ENCODE measurements around the gene YPEL4. TPM values are rescaled to one million over a fixed set of nuclear protein-coding genes. Genes with fewer than 3 reads are reported as not detected.

Gene YPEL4, protein sequence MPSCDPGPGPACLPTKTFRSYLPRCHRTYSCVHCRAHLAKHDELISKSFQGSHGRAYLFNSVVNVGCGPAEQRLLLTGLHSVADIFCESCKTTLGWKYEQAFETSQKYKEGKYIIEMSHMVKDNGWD
- total RNA-seq, result not detected in 2 replicates

DNA sequence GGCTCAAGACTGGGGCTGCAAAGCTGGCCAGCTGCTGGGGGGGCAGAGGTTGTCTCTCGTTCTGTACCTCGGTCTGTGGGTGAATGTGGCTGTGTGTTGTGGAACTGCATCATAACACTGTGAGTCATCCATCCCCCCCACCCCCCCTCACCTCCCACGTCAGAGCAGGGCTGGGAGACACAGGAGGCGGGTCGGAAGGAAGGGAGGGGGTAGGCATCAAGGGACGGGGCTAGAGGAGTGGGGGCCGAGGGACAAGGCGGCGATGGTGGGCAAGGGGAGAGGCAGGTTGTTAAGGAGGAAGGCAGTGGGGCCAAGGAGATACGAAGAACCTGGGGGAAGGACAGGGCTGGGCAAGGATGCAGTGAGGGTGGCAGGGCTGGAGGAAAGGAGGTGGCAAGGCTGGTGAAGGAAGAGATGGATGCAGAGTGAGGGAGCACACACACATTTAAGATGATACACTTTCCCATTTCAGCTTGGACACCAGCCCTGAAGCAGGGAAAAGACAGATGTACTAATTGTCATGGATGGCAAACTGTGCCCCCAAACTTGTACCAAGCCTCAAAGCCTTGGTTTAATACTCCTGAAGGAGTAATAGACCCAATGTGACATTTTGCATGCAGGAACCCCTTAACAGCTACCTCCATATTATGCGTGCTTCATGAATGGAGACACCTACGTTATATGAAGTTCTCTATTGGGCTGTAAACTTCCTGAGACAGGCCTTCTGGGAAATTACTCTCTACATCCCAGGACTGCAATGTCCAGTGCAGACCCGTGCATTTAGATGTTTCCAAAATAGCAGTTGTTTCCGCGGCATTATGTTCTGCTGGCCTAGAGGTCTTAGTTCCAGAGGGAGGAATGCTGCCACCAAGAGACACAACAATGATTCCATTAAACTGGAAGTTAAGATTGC is at the start of gene YPEL4:
Gene YPEL4 (minus strand): TSS at position 87 of the 913 bp plus-strand sequence. CDS start 2,805 bp downstream, outside the sequence.

DNA sequence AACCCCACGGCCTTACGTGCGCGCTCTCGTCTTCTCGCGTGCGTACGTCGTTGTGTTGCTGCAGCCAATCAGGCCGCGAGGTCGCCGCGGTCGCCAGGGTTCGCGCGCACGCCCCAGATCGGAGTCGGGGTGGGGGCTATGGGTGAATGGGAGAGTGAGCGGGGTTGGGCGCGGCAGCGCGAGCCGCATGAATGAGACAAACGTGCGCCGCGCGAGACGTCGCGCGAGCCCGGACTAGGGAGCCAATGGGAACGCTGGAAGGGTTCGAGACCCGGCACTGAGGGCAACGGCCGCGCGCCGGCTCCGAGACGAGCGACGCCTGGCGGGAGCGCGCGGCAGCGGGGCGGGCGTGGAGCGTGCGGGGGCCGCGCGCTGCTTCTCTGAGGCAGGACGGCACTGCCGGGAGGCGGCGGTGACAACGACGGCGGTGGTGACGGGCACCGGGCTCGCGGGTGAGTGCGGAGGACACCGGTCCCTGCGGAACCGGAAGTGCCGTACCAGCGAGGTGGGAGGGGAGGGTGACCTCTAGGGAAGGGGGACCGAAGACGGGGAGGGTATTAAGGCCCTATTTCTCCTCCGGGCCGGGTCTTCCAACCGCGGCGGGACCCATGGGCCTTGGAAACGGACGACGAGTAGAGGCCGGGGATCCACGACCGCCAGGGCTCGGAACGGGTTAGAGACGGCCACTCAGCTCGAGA is 18.2 kb upstream of the YPEL4 start, which contains the start of gene ZDHHC5:
Gene ZDHHC5 (plus strand): TSS at position 379 of the 698 bp plus-strand sequence. CDS start 4,977 bp downstream, outside the sequence.

GRCh38 chr11:57657194-57658022 is 7.7 kb upstream of the YPEL4 start, which contains the start of gene CLP1:
TSS of gene CLP1 (plus strand) at chr11:57657762. CDS start at chr11:57659477, 1,715 bp downstream.

GRCh38 chr11:57597461-57597915 is 52.2 kb downstream of the YPEL4 start, which contains the start of gene SERPING1:
TSS of gene SERPING1 (plus strand) at chr11:57597685. CDS start at chr11:57598271, 586 bp downstream.

Other genes starting within 250 kb of the YPEL4 start
- 3.8 and 23.4 TPM in 2 replicates for gene SLC43A3, start 222.8 kb downstream of the YPEL4 start, total RNA-seq
- not detected in 2 replicates for gene RTN4RL2, start 189.4 kb downstream of the YPEL4 start, total RNA-seq
- 1.2 and 5.5 TPM in 2 replicates for gene SLC43A1, start 134.2 kb downstream of the YPEL4 start, total RNA-seq
- 45.2 and 50.1 TPM in 2 replicates for gene TIMM10, start 119.2 kb downstream of the YPEL4 start, total RNA-seq
- not detected in 2 replicates for gene SMTNL1, start 112.3 kb downstream of the YPEL4 start, total RNA-seq
- 12.1 and 38.8 TPM in 2 replicates for gene UBE2L6, start 82.2 kb downstream of the YPEL4 start, total RNA-seq
- 0.43 and 2.9 TPM in 2 replicates for gene SERPING1, start 52.2 kb downstream of the YPEL4 start, total RNA-seq
- gene CLP1, start 7.8 kb upstream of the YPEL4 start, total RNA-seq, result 19.0 and 23.4 TPM in 2 replicates
- gene ZDHHC5, start 18.2 kb upstream of the YPEL4 start, total RNA-seq, result 31.8 and 42.9 TPM in 2 replicates
- 14.0 and 18.8 TPM in 2 replicates for gene MED19, start 62.3 kb upstream of the YPEL4 start, total RNA-seq
- 61.2 and 68.2 TPM in 2 replicates for gene TMX2, start 62.7 kb upstream of the YPEL4 start, total RNA-seq
- gene SELENOH, start 91.6 kb upstream of the YPEL4 start, total RNA-seq, result 153 and 187 TPM in 2 replicates
- under 0.01 TPM in 1 of 2 replicates, not detected in the other for gene BTBD18, start 101.9 kb upstream of the YPEL4 start, total RNA-seq
- 174 and 178 TPM in 2 replicates for gene CTNND1, start 111.9 kb upstream of the YPEL4 start, total RNA-seq

Data from tracheal epithelial cell (primary cell).